DOHH2 (cell line): ENCODE results near the gene DCAF15.

ENCODE experiments used
- H3F3A ChIP-seq: fragments of 200-600 bp; sonication (generic), shearing (Covaris generic); 2 replicates; pipeline ENCODE4 v1.6.0; 2016; ENCODE audit warnings: antibody characterized with exemption, mild to moderate bottlenecking; ENCODE audit not compliant: control insufficient read depth, insufficient read depth
- H3K27ac ChIP-seq: fragments of 200-600 bp; sonication (generic); 2 replicates; pipeline ENCODE4 v1.5.1; 2014; ENCODE audit warnings: low read depth, mild to moderate bottlenecking, low read length, moderate library complexity
- H3K27me3 ChIP-seq: fragments of 200-600 bp; sonication (generic); 2 replicates; pipeline ENCODE4 v1.6.1; 2014; ENCODE audit warnings: mild to moderate bottlenecking, low read length, mixed read lengths; ENCODE audit not compliant: control insufficient read depth
- H3K36me3 ChIP-seq: fragments of 200-600 bp; sonication (generic); 2 replicates; pipeline ENCODE4 v1.6.1; 2014; ENCODE audit warnings: mild to moderate bottlenecking, low read length, moderate library complexity, mixed read lengths; ENCODE audit not compliant: control insufficient read depth
- H3K4me1 ChIP-seq: fragments of 200-600 bp; sonication (generic); 2 replicates; pipeline ENCODE4 v1.6.1; 2014; ENCODE audit warnings: mild to moderate bottlenecking, low read length, mixed read lengths; ENCODE audit not compliant: control insufficient read depth
- H3K4me2 ChIP-seq: fragments of 200-600 bp; sonication (generic); 2 replicates; pipeline ENCODE4 v1.6.0; 2014; ENCODE audit warnings: mild to moderate bottlenecking, low read length, moderate library complexity
- H3K4me3 ChIP-seq: fragments of 200-600 bp; sonication (generic); 2 replicates; pipeline ENCODE4 v1.5.1; 2014; ENCODE audit warnings: mild to moderate bottlenecking, low read length, mixed read lengths
- H3K79me2 ChIP-seq: fragments of 200-600 bp; sonication (generic); 2 replicates; pipeline ENCODE4 v1.6.1; 2014; ENCODE audit warnings: mild to moderate bottlenecking, low read length, mixed read lengths; ENCODE audit not compliant: control insufficient read depth
- H3K9me2 ChIP-seq: fragments of 200-600 bp; sonication (generic); replicated peaks from 2 replicates; pipeline ENCODE4 v1.6.1; 2014; ENCODE audit warnings: mild to moderate bottlenecking, low read length, mixed read lengths; ENCODE audit not compliant: control insufficient read depth
- H3K9me3 ChIP-seq: fragments of 200-600 bp; sonication (generic); 2 replicates; pipeline ENCODE4 v1.6.1; 2014; ENCODE audit warnings: antibody characterized with exemption, low read length, mixed read lengths; ENCODE audit not compliant: control insufficient read depth, insufficient read depth
- H4K20me1 ChIP-seq: fragments of 200-600 bp; sonication (generic); 2 replicates; pipeline ENCODE4 v1.6.0; 2014; ENCODE audit warnings: low read depth, mild to moderate bottlenecking, antibody characterized with exemption, low read length, moderate library complexity; ENCODE audit not compliant: control insufficient read depth, insufficient read depth
- EZH2phosphoT487 ChIP-seq: fragments of 200-600 bp; sonication (generic); IDR thresholded peaks from 2 replicates; pipeline ENCODE4 v1.6.1; 2017; ENCODE audit warnings: borderline replicate concordance, mild to moderate bottlenecking, antibody characterized with exemption, low read length, moderate library complexity, mixed read lengths
- TF ChIP-seq, protein P1 (sequence below): fragments of 200-600 bp; sonication (generic); IDR thresholded peaks from one replicate; pipeline ENCODE4 v1.5.1; 2014; ENCODE audit warnings: antibody characterized with exemption, mild to moderate bottlenecking, low read depth, low read length; ENCODE audit not compliant: poor library complexity, severe bottlenecking

Gene DCAF15

DNA sequence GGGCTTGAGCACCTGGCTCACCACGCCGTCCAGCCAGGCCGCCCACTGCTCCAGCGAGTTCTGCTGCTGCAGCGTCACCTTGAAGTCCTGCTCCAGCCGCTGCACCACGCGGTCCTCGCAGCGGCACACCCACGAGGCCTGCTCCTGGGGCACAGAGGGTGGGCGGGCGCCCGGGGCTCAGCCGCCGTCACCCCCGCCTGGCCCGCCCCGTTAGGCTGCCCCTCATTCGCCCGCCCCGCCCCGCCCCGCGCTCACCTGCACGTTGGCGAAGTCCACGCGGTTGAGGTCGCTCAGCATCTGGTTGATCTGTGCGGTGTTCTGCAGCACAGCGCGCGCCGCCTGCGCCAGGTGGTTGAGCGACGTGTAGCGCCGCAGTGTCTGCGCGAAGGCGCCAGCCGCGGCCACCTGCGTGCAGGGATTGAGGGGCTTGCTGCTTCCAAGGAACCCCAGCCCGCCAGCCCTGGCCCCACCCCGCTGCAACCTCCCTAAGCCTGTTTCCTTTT is 11.3 kb downstream of the DCAF15 start:
- peaks cover 50% of the 10 kb centered on the region for H3K36me3 ChIP-seq
- H4K20me1 ChIP-seq: no peaks in the 10 kb centered on the region
- TF ChIP-seq, protein P1, sequence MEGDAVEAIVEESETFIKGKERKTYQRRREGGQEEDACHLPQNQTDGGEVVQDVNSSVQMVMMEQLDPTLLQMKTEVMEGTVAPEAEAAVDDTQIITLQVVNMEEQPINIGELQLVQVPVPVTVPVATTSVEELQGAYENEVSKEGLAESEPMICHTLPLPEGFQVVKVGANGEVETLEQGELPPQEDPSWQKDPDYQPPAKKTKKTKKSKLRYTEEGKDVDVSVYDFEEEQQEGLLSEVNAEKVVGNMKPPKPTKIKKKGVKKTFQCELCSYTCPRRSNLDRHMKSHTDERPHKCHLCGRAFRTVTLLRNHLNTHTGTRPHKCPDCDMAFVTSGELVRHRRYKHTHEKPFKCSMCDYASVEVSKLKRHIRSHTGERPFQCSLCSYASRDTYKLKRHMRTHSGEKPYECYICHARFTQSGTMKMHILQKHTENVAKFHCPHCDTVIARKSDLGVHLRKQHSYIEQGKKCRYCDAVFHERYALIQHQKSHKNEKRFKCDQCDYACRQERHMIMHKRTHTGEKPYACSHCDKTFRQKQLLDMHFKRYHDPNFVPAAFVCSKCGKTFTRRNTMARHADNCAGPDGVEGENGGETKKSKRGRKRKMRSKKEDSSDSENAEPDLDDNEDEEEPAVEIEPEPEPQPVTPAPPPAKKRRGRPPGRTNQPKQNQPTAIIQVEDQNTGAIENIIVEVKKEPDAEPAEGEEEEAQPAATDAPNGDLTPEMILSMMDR: no peak
- no peak for TF ChIP-seq EZH2phosphoT487
- H3K9me2 ChIP-seq: no peaks in the 10 kb centered on the region
- H3K27me3 ChIP-seq: no peaks in the 10 kb centered on the region
- H3F3A ChIP-seq: peaks cover 9% of the 10 kb centered on the region; the same call in 1 of the 2 replicates
- H3K4me1 ChIP-seq: no peaks in the 10 kb centered on the region
- no peak overlapping the region for H3K27ac ChIP-seq
- no peaks in the 10 kb centered on the region for H3K9me3 ChIP-seq
- H3K79me2 ChIP-seq: no peaks in the 10 kb centered on the region
- no peak overlapping the region for H3K4me3 ChIP-seq
- no peak overlapping the region for H3K4me2 ChIP-seq

DNA sequence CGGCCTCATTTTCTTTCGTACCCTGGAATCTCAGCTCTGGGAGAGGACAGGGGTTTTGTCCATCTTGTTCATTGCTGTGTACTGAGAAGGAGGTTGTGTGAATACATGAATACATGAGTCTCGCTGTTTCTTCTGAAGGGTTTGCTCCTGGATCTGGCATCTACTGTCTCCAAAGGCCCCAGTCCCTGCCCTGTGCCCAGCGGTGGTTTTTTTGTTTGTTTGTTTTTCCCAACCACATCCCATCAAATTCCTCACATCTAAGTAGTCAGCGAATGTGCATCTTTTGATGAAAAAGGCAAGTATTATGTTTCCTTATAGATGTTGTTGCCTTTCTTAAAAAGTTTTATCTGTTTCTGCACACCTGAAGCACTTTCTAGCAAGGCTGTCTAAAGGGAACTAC is 12.5 kb downstream of the DCAF15 start:
- no peak for TF ChIP-seq EZH2phosphoT487
- TF ChIP-seq, protein P1: no peak
- H3K36me3 ChIP-seq: peaks cover 45% of the 10 kb centered on the region
- peaks cover 9% of the 10 kb centered on the region; the same call in 1 of the 2 replicates for H3F3A ChIP-seq
- H3K4me2 ChIP-seq: no peak overlapping the region
- H3K4me1 ChIP-seq: no peaks in the 10 kb centered on the region
- no peaks in the 10 kb centered on the region for H3K9me3 ChIP-seq
- no peaks in the 10 kb centered on the region for H3K27me3 ChIP-seq
- H3K79me2 ChIP-seq: no peaks in the 10 kb centered on the region
- H3K27ac ChIP-seq: no peak overlapping the region
- H4K20me1 ChIP-seq: no peaks in the 10 kb centered on the region
- H3K9me2 ChIP-seq: no peaks in the 10 kb centered on the region
- H3K4me3 ChIP-seq: no peak overlapping the region

DNA sequence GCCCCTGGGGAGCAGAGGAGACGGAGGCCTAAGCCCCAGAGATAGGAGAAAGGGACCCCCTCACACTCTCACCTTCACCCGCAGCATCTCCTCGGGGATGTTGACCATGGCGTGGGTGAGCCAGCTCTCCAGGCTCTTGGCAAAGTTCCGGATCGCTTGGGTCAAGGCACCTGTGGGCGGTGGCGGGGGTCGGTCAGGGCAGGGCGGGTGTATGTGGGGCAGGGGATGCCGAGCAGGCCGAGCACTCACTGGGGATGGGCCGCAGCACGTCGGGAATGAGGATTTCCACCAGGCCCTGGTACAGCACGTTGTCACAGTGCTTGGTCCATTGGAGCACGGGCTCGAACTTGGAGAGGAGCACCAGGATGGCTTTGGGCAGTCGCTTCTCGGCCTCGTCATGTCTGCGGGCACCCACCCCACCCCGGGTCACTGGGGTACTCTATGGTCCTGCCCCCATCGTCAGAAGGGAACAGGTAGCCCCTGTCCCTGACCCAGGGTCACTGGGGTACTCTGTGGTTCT is 13.1 kb downstream of the DCAF15 start:
- H4K20me1 ChIP-seq: no peaks in the 10 kb centered on the region
- H3K36me3 ChIP-seq: peaks cover 43% of the 10 kb centered on the region

More for the DNA sequence above, 13.1 kb downstream of the DCAF15 start:
- Histone ChIP-seq H3K4me1 (no peaks in the 10 kb centered on the region), H3K27me3 (no peaks in the 10 kb centered on the region), H3F3A (peaks cover 9% of the 10 kb centered on the region; the same call in 1 of the 2 replicates), H3K27ac (no peak overlapping the region), H3K9me2 (no peaks in the 10 kb centered on the region), H3K79me2 (no peaks in the 10 kb centered on the region), H3K9me3 (no peaks in the 10 kb centered on the region), H3K4me2 (no peak overlapping the region), H3K4me3 (no peak overlapping the region)
- no peak for TF ChIP-seq EZH2phosphoT487
- TF ChIP-seq, protein P1: no peak
